ENCODE results near the gene RDX.
"Not testable (repeated sequence)": the region's sequence is repeated elsewhere in the genome, so short reads cannot be mapped to it uniquely, and the experiment has no call there.

The RDX gene

GRCh38 chr11:110199184-110199981, 97.0 kb downstream of the RDX start:
- TF ChIP-seq CTCF (IDR thresholded peaks at IDR 0.05; ENCODE audit: low read depth, low read length) = no peak
- no peaks in the 10 kb centered on the region for H3K36me3 ChIP-seq
- DNase-seq = peak; percentile 15
- no peaks in the 10 kb centered on the region for H3K27me3 ChIP-seq (ENCODE audit: insufficient read depth, low read depth, severe bottlenecking)
- no peak overlapping the region for H3K27ac ChIP-seq
- H3K4me3 ChIP-seq (ENCODE audit: low read depth, low read length) = no peak overlapping the region
- H3K9me3 ChIP-seq (ENCODE audit: severe bottlenecking) = no peaks in the 10 kb centered on the region

- no peak overlapping the region for H3K4me3 ChIP-seq (ENCODE audit: low read depth, low read length)
- DNase-seq = no peak
- H3K27me3 ChIP-seq (ENCODE audit: insufficient read depth, low read depth, severe bottlenecking) = no peaks in the 10 kb centered on the region
- no peaks in the 10 kb centered on the region for H3K36me3 ChIP-seq
- no peaks in the 10 kb centered on the region for H3K9me3 ChIP-seq (ENCODE audit: severe bottlenecking)
- H3K27ac ChIP-seq = no peak overlapping the region
- no peak for TF ChIP-seq CTCF (IDR thresholded peaks at IDR 0.05; ENCODE audit: low read depth, low read length)
Observed at GRCh38 chr11:110198031-110198729, 98.2 kb downstream of the RDX start.

GRCh38 chr11:110196884-110197420, 99.5 kb downstream of the RDX start:
- TF ChIP-seq CTCF (IDR thresholded peaks at IDR 0.05; ENCODE audit: low read depth, low read length) = no peak
- Histone ChIP-seq H3K4me3 (ENCODE audit: low read depth, low read length) (no peak overlapping the region), H3K36me3 (no peaks in the 10 kb centered on the region), H3K9me3 (ENCODE audit: severe bottlenecking) (no peaks in the 10 kb centered on the region), H3K27me3 (ENCODE audit: insufficient read depth, low read depth, severe bottlenecking) (no peaks in the 10 kb centered on the region), H3K27ac (no peak overlapping the region)
- peak; percentile 45 for DNase-seq

- no peak for DNase-seq
Observed at GRCh38 chr11:110196241-110196754, 100.1 kb downstream of the RDX start.

GRCh38 chr11:110194211-110194766, 102.1 kb downstream of the RDX start:
- not testable (repeated sequence) for H3K27ac ChIP-seq; H3K27me3 ChIP-seq (ENCODE audit: insufficient read depth, low read depth, severe bottlenecking); H3K36me3 ChIP-seq; H3K9me3 ChIP-seq (ENCODE audit: severe bottlenecking); H3K4me3 ChIP-seq (ENCODE audit: low read depth, low read length); DNase-seq

More at GRCh38 chr11:110196241-110196754, 100.1 kb downstream of the RDX start:
- Histone ChIP-seq H3K36me3 (no peaks in the 10 kb centered on the region), H3K9me3 (ENCODE audit: severe bottlenecking) (no peaks in the 10 kb centered on the region), H3K4me3 (ENCODE audit: low read depth, low read length) (no peak overlapping the region), H3K27ac (no peak overlapping the region), H3K27me3 (ENCODE audit: insufficient read depth, low read depth, severe bottlenecking) (no peaks in the 10 kb centered on the region)
- TF ChIP-seq CTCF (IDR thresholded peaks at IDR 0.05; ENCODE audit: low read depth, low read length) = no peak

GRCh38 chr11:110192604-110193282, 103.7 kb downstream of the RDX start:
- not testable (repeated sequence) for H3K27ac ChIP-seq; H3K4me3 ChIP-seq (ENCODE audit: low read depth, low read length); H3K27me3 ChIP-seq (ENCODE audit: insufficient read depth, low read depth, severe bottlenecking); H3K36me3 ChIP-seq; DNase-seq; H3K9me3 ChIP-seq (ENCODE audit: severe bottlenecking)
